Measurements from ENCODE around the gene ERC1.
A peak's percentile ranks its signal among the peaks of the same experiment; 100 is the strongest.

The ERC1 gene

GRCh38 chr12:1517734-1518525 is 526.9 kb downstream of the ERC1 start:
- H3K4me3 ChIP-seq: no peak overlapping the region
- no peak for DNase-seq (ENCODE audit: low spot score in 2 of 2)
- H3K36me3 ChIP-seq (replicated peaks): no peaks in the 10 kb centered on the region
- H3K9me3 ChIP-seq: no peaks in the 10 kb centered on the region
- in situ Hi-C loops (cut with MboI; ENCODE audit: low sequenced_read_pairs): no loop called here
- H3K4me1 ChIP-seq: no peaks in the 10 kb centered on the region
- no peaks in the 10 kb centered on the region for H3K27me3 ChIP-seq (ENCODE audit: low read depth)

GRCh38 chr12:1518591-1519516 is 527.8 kb downstream of the ERC1 start:
- H3K36me3 ChIP-seq (replicated peaks): no peaks in the 10 kb centered on the region
- in situ Hi-C loops (cut with MboI; ENCODE audit: low sequenced_read_pairs): no loop called here
- no peak for DNase-seq (ENCODE audit: low spot score in 2 of 2)
- no peak overlapping the region for H3K4me3 ChIP-seq
- no peaks in the 10 kb centered on the region for H3K9me3 ChIP-seq
- H3K27me3 ChIP-seq (ENCODE audit: low read depth): no peaks in the 10 kb centered on the region
- H3K4me1 ChIP-seq: no peaks in the 10 kb centered on the region

GRCh38 chr12:1519642-1520041 is 528.6 kb downstream of the ERC1 start:
- in situ Hi-C loops (cut with MboI; ENCODE audit: low sequenced_read_pairs): no loop called here
- H3K4me1 ChIP-seq: no peaks in the 10 kb centered on the region
- DNase-seq (ENCODE audit: low spot score in 2 of 2): no peak
- no peaks in the 10 kb centered on the region for H3K27me3 ChIP-seq (ENCODE audit: low read depth)
- no peak overlapping the region for H3K4me3 ChIP-seq
- H3K36me3 ChIP-seq (replicated peaks): no peaks in the 10 kb centered on the region
- no peaks in the 10 kb centered on the region for H3K9me3 ChIP-seq

GRCh38 chr12:1523046-1523445 is 532.0 kb downstream of the ERC1 start:
- H3K4me1 ChIP-seq: no peaks in the 10 kb centered on the region
- H3K4me3 ChIP-seq: no peak overlapping the region
- in situ Hi-C loops (cut with MboI; ENCODE audit: low sequenced_read_pairs): no loop called here
- H3K27me3 ChIP-seq (ENCODE audit: low read depth): no peaks in the 10 kb centered on the region
- H3K9me3 ChIP-seq: no peaks in the 10 kb centered on the region
- no peaks in the 10 kb centered on the region for H3K36me3 ChIP-seq (replicated peaks)
- no peak for DNase-seq (ENCODE audit: low spot score in 2 of 2)

- H3K9me3 ChIP-seq: no peaks in the 10 kb centered on the region
- no peaks in the 10 kb centered on the region for H3K27me3 ChIP-seq (ENCODE audit: low read depth)
- in situ Hi-C loops (cut with MboI; ENCODE audit: low sequenced_read_pairs): no loop called here
- no peaks in the 10 kb centered on the region for H3K36me3 ChIP-seq (replicated peaks)
- H3K4me3 ChIP-seq: no peak overlapping the region
- H3K4me1 ChIP-seq: no peaks in the 10 kb centered on the region
- no peak for DNase-seq (ENCODE audit: low spot score in 2 of 2)
Measured at GRCh38 chr12:1523558-1524050, 532.6 kb downstream of the ERC1 start.

- Histone ChIP-seq H3K4me1 (0 out of 2 replicates have a peak, but pooled peaks cover 2% of the 10 kb centered on the region), H3K4me3 (no peak overlapping the region), H3K27me3 (ENCODE audit: low read depth) (no peaks in the 10 kb centered on the region), H3K9me3 (no peaks in the 10 kb centered on the region), H3K36me3 (replicated peaks) (no peaks in the 10 kb centered on the region)
- no peak for DNase-seq (ENCODE audit: low spot score in 2 of 2)
- in situ Hi-C loops (cut with MboI; ENCODE audit: low sequenced_read_pairs): no loop called here
Measured at GRCh38 chr12:1525858-1526257, 534.8 kb downstream of the ERC1 start.

GRCh38 chr12:1527789-1528188 is 536.8 kb downstream of the ERC1 start:
- DNase-seq (ENCODE audit: low spot score in 2 of 2): no peak

GRCh38 chr12:1528791-1529190 is 537.8 kb downstream of the ERC1 start:
- H3K9me3 ChIP-seq: no peaks in the 10 kb centered on the region
- no peak for DNase-seq (ENCODE audit: low spot score in 2 of 2)
- peaks cover 8% of the 10 kb centered on the region; the same call in 1 of the 2 replicates for H3K4me1 ChIP-seq
- in situ Hi-C loops (cut with MboI; ENCODE audit: low sequenced_read_pairs): no loop called here
- no peaks in the 10 kb centered on the region for H3K27me3 ChIP-seq (ENCODE audit: low read depth)
- H3K36me3 ChIP-seq (replicated peaks): no peaks in the 10 kb centered on the region
- no peak overlapping the region for H3K4me3 ChIP-seq

More at GRCh38 chr12:1527789-1528188, 536.8 kb downstream of the ERC1 start:
- H3K36me3 ChIP-seq (replicated peaks): no peaks in the 10 kb centered on the region
- H3K4me3 ChIP-seq: no peak overlapping the region
- H3K9me3 ChIP-seq: no peaks in the 10 kb centered on the region
- in situ Hi-C loops (cut with MboI; ENCODE audit: low sequenced_read_pairs): no loop called here
- H3K4me1 ChIP-seq: peaks cover 8% of the 10 kb centered on the region; the same call in 1 of the 2 replicates
- no peaks in the 10 kb centered on the region for H3K27me3 ChIP-seq (ENCODE audit: low read depth)

GRCh38 chr12:1529228-1529861 is 538.3 kb downstream of the ERC1 start:
- in situ Hi-C loops (cut with MboI; ENCODE audit: low sequenced_read_pairs): no loop called here
- Histone ChIP-seq H3K36me3 (replicated peaks) (no peaks in the 10 kb centered on the region), H3K27me3 (ENCODE audit: low read depth) (no peaks in the 10 kb centered on the region), H3K4me3 (peak overlapping the region; percentile 20; the same call in 1 of the 2 replicates), H3K4me1 (peaks cover 8% of the 10 kb centered on the region; the same call in 1 of the 2 replicates), H3K9me3 (no peaks in the 10 kb centered on the region)
- DNase-seq (ENCODE audit: low spot score in 2 of 2): no peak

GRCh38 chr12:1529862-1530591 is 539.0 kb downstream of the ERC1 start:
- Histone ChIP-seq H3K9me3 (no peaks in the 10 kb centered on the region), H3K27me3 (ENCODE audit: low read depth) (no peaks in the 10 kb centered on the region), H3K36me3 (replicated peaks) (no peaks in the 10 kb centered on the region), H3K4me3 (peak overlapping the region; percentile 20; the same call in 1 of the 2 replicates), H3K4me1 (peaks cover 8% of the 10 kb centered on the region; the same call in 1 of the 2 replicates)
- in situ Hi-C loops (cut with MboI; ENCODE audit: low sequenced_read_pairs): no loop called here
- peak in 1 of 2 experiments; percentile 73 for DNase-seq (ENCODE audit: low spot score in 2 of 2)

- Histone ChIP-seq H3K36me3 (replicated peaks) (no peaks in the 10 kb centered on the region), H3K4me3 (peak overlapping the region; percentile 45), H3K9me3 (no peaks in the 10 kb centered on the region), H3K27me3 (ENCODE audit: low read depth) (no peaks in the 10 kb centered on the region), H3K4me1 (peaks cover 8% of the 10 kb centered on the region; the same call in 1 of the 2 replicates)
- DNase-seq (ENCODE audit: low spot score in 2 of 2): no peak
- in situ Hi-C loops (cut with MboI; ENCODE audit: low sequenced_read_pairs): no loop called here
Measured at GRCh38 chr12:1530592-1531152, 539.6 kb downstream of the ERC1 start.

- H3K9me3 ChIP-seq: no peaks in the 10 kb centered on the region
- peak overlapping the region; percentile 45 for H3K4me3 ChIP-seq
- no peaks in the 10 kb centered on the region for H3K36me3 ChIP-seq (replicated peaks)
- no peaks in the 10 kb centered on the region for H3K27me3 ChIP-seq (ENCODE audit: low read depth)
- peaks cover 8% of the 10 kb centered on the region; the same call in 1 of the 2 replicates for H3K4me1 ChIP-seq
- peak in 1 of 2 experiments; percentile 37 for DNase-seq (ENCODE audit: low spot score in 2 of 2)
- in situ Hi-C loops (cut with MboI; ENCODE audit: low sequenced_read_pairs): no loop called here
Measured at GRCh38 chr12:1531153-1531653, 540.2 kb downstream of the ERC1 start.

Data from HAP-1 (cell line).